ENCODE results near the gene CEP104.

CEP104 gene

GRCh38 chr1:3799976-3800685 is 56.9 kb downstream of the CEP104 start:
- no peak for DNase-seq (ENCODE audit: low read depth)

GRCh38 chr1:3796215-3797061 is 60.6 kb downstream of the CEP104 start, which contains the start of gene LRRC47:
TSS of gene LRRC47 (minus strand) at chr1:3796498. CDS start at chr1:3796476, 22 bp downstream.
- peak; percentile 90 for DNase-seq (ENCODE audit: low read depth)

GRCh38 chr1:3795453-3796214 is 61.4 kb downstream of the CEP104 start:
- DNase-seq (ENCODE audit: low read depth): no peak

GRCh38 chr1:3790952-3791351 is 66.1 kb downstream of the CEP104 start:
- no peak for DNase-seq (ENCODE audit: low read depth)

GRCh38 chr1:3790500-3790923 is 66.5 kb downstream of the CEP104 start:
- no peak for DNase-seq (ENCODE audit: low read depth)

- no peak for DNase-seq (ENCODE audit: low read depth)
Observed at GRCh38 chr1:3789421-3790300, 67.3 kb downstream of the CEP104 start.

GRCh38 chr1:3788756-3789420 is 68.1 kb downstream of the CEP104 start:
- DNase-seq (ENCODE audit: low read depth): no peak

- no peak for DNase-seq (ENCODE audit: low read depth)
Observed at GRCh38 chr1:3787745-3788605, 69.0 kb downstream of the CEP104 start.

GRCh38 chr1:3787349-3787715 is 69.7 kb downstream of the CEP104 start:
- no peak for DNase-seq (ENCODE audit: low read depth)

GRCh38 chr1:3786468-3787348 is 70.3 kb downstream of the CEP104 start:
- no peak for DNase-seq (ENCODE audit: low read depth)

GRCh38 chr1:3785456-3786157 is 71.4 kb downstream of the CEP104 start:
- no peak for DNase-seq (ENCODE audit: low read depth)

- DNase-seq (ENCODE audit: low read depth): no peak
Observed at GRCh38 chr1:3785045-3785444, 72.0 kb downstream of the CEP104 start.

GRCh38 chr1:3783651-3784474 is 73.1 kb downstream of the CEP104 start:
- DNase-seq (ENCODE audit: low read depth): no peak

GRCh38 chr1:3780901-3781300 is 76.1 kb downstream of the CEP104 start:
- DNase-seq (ENCODE audit: low read depth): no peak

- no peak for DNase-seq (ENCODE audit: low read depth)
Observed at GRCh38 chr1:3779912-3780416, 77.0 kb downstream of the CEP104 start.

- no peak for DNase-seq (ENCODE audit: low read depth)
Observed at GRCh38 chr1:3779265-3779911, 77.6 kb downstream of the CEP104 start.
